ENCODE results near the gene MGAT3.
"Not testable (repeated sequence)": the region's sequence is repeated elsewhere in the genome, so short reads cannot be mapped to it uniquely, and the experiment has no call there.

MGAT3 gene

GRCh38 chr22:39515266-39516050 is 58.6 kb downstream of the MGAT3 start:
- DNase-seq (ENCODE audit: low read depth) = no peak

- DNase-seq (ENCODE audit: low read depth) = no peak
Measured at GRCh38 chr22:39517470-39517869, 60.7 kb downstream of the MGAT3 start.

GRCh38 chr22:39518144-39518786 is 61.5 kb downstream of the MGAT3 start:
- peak; percentile 35 for DNase-seq (ENCODE audit: low read depth)

- no peak for DNase-seq (ENCODE audit: low read depth)
Measured at GRCh38 chr22:39518996-39519680, 62.3 kb downstream of the MGAT3 start.

- DNase-seq (ENCODE audit: low read depth) = peak; percentile 100
Measured at GRCh38 chr22:39519681-39520225, 62.9 kb downstream of the MGAT3 start.

- peak; percentile 77 for DNase-seq (ENCODE audit: low read depth)
Measured at GRCh38 chr22:39520226-39521105, 63.7 kb downstream of the MGAT3 start, which contains the start of gene ATF4. ATF4 (plus strand) TSS chr22:39520562; CDS start chr22:39521446, 884 bp downstream.

GRCh38 chr22:39521106-39521885 is 64.5 kb downstream of the MGAT3 start:
- not testable (repeated sequence) for DNase-seq (ENCODE audit: low read depth)

GRCh38 chr22:39522091-39522490 is 65.3 kb downstream of the MGAT3 start:
- not testable (repeated sequence) for DNase-seq (ENCODE audit: low read depth)

GRCh38 chr22:39522567-39523300 is 65.9 kb downstream of the MGAT3 start:
- DNase-seq (ENCODE audit: low read depth) = peak; percentile 80

GRCh38 chr22:39524089-39524752 is 67.4 kb downstream of the MGAT3 start:
- DNase-seq (ENCODE audit: low read depth) = no peak

GRCh38 chr22:39524753-39525657 is 68.2 kb downstream of the MGAT3 start:
- DNase-seq (ENCODE audit: low read depth) = peak; percentile 40

GRCh38 chr22:39525658-39525975 is 68.8 kb downstream of the MGAT3 start:
- DNase-seq (ENCODE audit: low read depth) = no peak

GRCh38 chr22:39526736-39527171 is 69.9 kb downstream of the MGAT3 start:
- DNase-seq (ENCODE audit: low read depth) = no peak

GRCh38 chr22:39527481-39527961 is 70.7 kb downstream of the MGAT3 start:
- no peak for DNase-seq (ENCODE audit: low read depth)

GRCh38 chr22:39528080-39528661 is 71.4 kb downstream of the MGAT3 start:
- peak; percentile 45 for DNase-seq (ENCODE audit: low read depth)

GRCh38 chr22:39528681-39529486 is 72.1 kb downstream of the MGAT3 start:
- peak; percentile 93 for DNase-seq (ENCODE audit: low read depth)

- DNase-seq (ENCODE audit: low read depth) = no peak
Measured at GRCh38 chr22:39529487-39529851, 72.7 kb downstream of the MGAT3 start.

All from ELR (cell line).